Astrocyte of the cerebellum (primary cell): ENCODE measurements around the gene CDH24.

ENCODE experiments used
- DNase-seq: peaks from one replicate; pipeline ENCODE4 v3.0.0-alpha.2; 2011; ENCODE audit warnings: low read depth
- H3K4me3 ChIP-seq: 2 replicates; pipeline ENCODE4 v1.5.1; 2011; ENCODE audit warnings: mild to moderate bottlenecking, low read depth, low read length, moderate library complexity
- in situ Hi-C: cut with HindIII; loops from 2 replicates; pipeline ENCODE4 v1.10.0; 2017; ENCODE audit warnings: low sequenced_read_pairs
- TF ChIP-seq, protein P1 (sequence below): IDR thresholded peaks from 2 replicates; pipeline ENCODE4 v1.5.1; 2012; ENCODE audit warnings: low read length, low read depth, moderate library complexity, mild to moderate bottlenecking; ENCODE audit errors: missing control alignments

CDH24 gene

DNA sequence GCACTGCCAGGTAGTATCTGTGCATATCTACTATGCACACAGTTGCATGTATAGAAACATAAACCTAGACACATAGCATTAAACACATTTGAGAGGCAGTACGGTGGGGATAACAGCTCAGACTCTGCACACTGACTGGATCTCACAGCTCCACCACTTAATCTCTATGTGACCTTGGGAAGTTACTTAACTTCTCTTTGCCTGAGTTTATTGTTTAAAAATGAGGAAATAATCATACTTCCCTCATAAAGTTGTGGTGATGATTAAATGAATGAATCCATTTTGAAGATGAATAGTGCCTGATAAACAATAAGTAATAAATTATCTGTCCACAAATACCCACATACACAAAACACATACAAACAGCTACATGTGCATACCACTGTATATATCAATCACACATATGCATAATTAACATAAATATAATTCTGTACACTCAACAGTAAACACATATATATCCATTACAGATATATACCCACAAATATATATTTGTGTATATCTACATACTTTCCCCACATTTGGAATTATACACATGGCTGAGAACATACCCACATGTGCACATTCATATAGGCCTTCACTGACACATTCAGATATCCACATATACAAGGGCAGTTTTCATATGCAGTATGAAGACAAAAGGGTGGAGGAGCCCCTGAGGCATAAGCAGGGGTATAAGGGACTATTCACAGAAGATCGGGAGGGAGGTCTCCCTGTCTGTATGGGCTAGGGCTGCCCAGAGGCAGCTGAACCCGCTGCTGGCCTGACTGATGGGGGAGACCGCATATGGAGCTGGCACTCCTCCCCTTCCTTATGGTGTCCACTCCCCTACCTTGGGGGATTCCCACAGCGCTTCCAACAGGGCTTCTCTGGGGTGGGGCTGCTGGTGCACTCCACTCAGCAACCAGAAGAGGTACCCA, 5.9 kb downstream of the CDH24 start:
- no peak for DNase-seq
- no peak overlapping the region for H3K4me3 ChIP-seq
- in situ Hi-C loops, result no loop called here
- TF ChIP-seq, protein P1, sequence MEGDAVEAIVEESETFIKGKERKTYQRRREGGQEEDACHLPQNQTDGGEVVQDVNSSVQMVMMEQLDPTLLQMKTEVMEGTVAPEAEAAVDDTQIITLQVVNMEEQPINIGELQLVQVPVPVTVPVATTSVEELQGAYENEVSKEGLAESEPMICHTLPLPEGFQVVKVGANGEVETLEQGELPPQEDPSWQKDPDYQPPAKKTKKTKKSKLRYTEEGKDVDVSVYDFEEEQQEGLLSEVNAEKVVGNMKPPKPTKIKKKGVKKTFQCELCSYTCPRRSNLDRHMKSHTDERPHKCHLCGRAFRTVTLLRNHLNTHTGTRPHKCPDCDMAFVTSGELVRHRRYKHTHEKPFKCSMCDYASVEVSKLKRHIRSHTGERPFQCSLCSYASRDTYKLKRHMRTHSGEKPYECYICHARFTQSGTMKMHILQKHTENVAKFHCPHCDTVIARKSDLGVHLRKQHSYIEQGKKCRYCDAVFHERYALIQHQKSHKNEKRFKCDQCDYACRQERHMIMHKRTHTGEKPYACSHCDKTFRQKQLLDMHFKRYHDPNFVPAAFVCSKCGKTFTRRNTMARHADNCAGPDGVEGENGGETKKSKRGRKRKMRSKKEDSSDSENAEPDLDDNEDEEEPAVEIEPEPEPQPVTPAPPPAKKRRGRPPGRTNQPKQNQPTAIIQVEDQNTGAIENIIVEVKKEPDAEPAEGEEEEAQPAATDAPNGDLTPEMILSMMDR, result no peak

DNA sequence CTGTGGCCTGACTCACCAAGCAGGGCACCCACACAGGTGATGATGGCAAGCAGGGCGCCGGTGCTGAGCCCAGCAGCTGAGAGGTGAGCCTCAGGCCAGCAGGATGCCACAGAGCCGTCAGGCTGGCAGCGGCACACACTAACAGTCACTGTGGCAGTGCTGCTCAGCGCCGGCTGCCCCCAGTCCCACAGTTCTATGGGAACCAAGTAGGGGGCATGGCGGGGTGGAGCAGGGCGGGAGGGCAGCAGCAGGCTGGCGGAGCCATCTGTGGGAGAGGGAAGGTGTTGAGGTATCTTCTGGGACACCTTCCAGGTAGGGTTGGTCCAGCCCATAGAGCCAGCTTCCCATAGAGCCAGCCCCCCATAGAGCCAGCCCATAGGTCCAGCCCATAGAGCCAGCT, 8.3 kb downstream of the CDH24 start:
- TF ChIP-seq, protein P1, result no peak
- H3K4me3 ChIP-seq, result no peak overlapping the region
- in situ Hi-C loops, result loop anchor here (10.0 kb wide), 1 partner anchor 54 kb away; no protein-coding TSS in a partner anchor
- DNase-seq, result no peak

DNA sequence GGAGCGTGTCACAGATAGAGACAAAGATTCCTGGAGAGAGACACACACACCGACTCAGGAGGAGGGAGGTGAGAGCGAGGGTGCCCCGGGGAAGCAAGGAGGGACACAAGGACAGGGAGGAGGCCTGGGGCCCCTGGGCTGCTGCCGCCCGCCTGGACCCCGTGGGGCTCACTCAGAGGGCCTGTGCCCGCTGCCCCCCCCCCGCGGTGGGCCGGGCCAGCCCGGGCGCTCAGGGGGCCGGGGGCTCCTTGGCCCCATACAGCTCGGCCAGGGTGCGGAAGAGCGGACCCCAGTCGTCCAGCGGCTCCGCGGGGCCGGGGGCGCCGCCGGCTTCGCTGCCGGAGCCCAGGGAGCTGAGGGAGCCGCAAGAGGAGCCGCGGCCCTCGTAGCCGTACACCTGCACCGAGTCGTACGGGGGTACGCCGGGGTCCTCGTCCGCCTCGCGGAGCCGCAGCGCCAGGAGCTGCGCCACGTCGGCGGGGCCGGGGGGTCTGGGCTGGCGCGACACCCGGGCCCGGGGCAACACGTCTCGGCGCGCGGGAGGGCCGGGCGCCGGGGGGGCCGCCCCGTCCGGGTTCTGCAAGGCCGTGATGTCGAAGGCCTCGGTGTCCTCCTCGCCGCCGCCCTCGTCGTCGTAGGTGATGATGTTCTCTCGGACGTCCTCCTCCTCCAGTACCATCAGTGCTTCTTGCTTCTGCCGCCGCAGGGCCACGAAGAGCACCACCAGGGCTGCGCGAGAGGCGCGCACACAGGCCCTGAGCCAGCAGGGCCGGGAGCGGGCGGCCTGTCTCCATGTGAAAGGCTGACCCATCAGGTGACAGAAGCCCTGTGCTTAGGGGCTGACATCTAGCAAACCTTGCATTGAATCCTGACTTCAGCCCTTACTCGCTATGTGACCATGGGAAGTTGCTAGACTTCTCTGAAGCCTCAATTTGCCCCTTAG, 9.3 kb downstream of the CDH24 start:
- TF ChIP-seq, protein P1, result no peak
- no peak overlapping the region for H3K4me3 ChIP-seq
- DNase-seq, result no peak
- in situ Hi-C loops, result loop anchor here (10.0 kb wide), 1 partner anchor 53 kb away; no protein-coding TSS in a partner anchor

DNA sequence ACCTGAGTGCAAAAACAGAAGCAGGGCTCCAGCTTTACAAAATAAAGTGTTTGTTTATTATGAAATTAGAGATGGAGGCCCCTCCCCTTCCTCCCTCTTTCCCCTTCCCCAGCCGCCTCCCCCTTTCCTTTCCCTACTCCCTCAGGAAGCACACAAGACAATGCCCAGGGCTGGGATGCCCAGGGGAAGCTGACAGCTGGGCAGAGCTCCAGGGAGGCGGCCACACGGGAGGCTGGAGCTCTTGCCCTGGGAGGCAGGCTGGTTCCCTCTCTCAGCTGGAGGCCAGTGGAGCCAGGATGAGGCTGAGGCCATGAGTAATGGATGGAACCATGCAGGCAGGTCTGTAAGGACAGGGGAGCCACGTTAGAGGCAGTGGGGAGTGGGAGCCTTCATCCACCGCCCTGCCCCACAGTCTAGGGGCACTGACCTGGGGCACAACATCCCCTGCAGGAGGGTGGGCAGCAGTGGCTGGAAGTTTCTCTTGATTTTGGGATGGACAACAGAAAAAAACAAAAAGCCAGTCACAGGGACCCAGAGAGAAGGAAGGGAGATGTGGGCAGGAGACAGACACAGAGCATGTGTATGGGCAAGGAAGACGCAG, 10.2 kb downstream of the CDH24 start:
- in situ Hi-C loops, result loop anchor here (10.0 kb wide), 1 partner anchor 52 kb away; no protein-coding TSS in a partner anchor
- no peak for DNase-seq
- TF ChIP-seq, protein P1, result no peak
- no peak overlapping the region for H3K4me3 ChIP-seq

DNA sequence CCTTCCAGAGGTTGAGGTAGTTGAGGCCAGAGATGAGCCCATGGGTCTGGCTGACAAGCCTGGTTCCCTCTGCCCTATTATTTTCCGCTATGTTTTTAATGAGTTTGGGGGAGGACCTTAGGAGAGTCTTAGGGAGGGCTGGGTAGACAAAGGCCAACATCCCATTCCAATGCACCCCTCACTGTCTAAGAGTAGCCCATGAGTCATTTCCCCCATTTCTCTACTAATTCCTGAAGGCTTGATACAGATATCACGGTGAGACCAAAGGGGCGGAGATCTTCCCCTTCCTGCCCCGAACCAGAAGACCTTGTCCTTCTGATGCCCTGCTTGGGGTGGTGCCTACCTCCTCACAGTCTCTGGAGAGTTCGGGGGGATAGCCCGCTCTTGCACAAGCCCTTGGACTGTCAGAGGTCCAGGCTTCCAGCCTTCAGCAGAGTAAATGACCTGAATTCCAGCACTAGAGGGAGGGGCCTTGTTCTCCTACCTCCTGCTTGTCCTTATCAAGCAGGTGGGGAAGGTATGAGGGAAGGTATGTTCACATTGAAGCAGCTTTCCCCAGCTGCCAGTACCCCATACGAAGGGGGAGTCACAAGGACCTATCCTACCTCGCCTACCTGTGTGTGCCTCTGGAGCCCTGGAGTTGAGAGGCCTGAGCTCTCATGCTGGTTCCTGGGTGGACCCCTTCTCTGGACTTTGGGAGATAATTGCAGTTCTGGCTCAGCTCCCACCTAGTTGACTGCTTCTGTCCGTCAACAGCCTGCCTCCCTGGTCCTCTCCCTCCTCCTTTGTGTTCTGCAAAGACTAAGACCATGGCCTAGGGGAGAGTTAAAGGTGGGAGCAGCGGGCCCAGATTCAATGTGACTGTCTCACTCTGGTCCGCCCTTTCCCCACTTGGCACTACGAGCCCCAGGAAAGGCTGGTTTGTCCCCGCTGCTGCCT, 11.6 kb downstream of the CDH24 start:
- H3K4me3 ChIP-seq, result no peak overlapping the region
- TF ChIP-seq, protein P1, result no peak
- in situ Hi-C loops, result loop anchor here (10.0 kb wide), 1 partner anchor 51 kb away; no protein-coding TSS in a partner anchor
- DNase-seq, result no peak
